Measurements from ENCODE around the gene CERS1.

Gene CERS1

GRCh38 chr19:18840288-18841267, 55.4 kb downstream of the CERS1 start:
- no CpG with 5 or more reads among the region's 26 CpGs for WGBS (ENCODE audit: extremely low coverage, insufficient coverage, low lambda C conversion rate)
- Histone ChIP-seq H3K27ac (ENCODE audit: low read depth, low read length) (no peak overlapping the region), H4K8ac (ENCODE audit: low read depth, low read length) (no peak overlapping the region), H2BK120ac (ENCODE audit: low read depth, low read length) (no peak overlapping the region), H3K23ac (ENCODE audit: low read length) (no peak overlapping the region), H3K79me2 (ENCODE audit: control insufficient read depth, insufficient read depth, low read length) (peaks cover 84% of the 10 kb centered on the region), H3K4me2 (ENCODE audit: low read length) (no peak overlapping the region), H3K56ac (ENCODE audit: low read length) (no peak overlapping the region), H3K79me1 (ENCODE audit: low read length) (peaks cover 47% of the 10 kb centered on the region), H2BK5ac (ENCODE audit: low read length) (no peak overlapping the region), H2BK15ac (replicated peaks; ENCODE audit: low read depth) (no peak overlapping the region), H4K5ac (ENCODE audit: low read length) (no peak overlapping the region), H3K18ac (ENCODE audit: low read length) (no peak overlapping the region), H3K4me1 (ENCODE audit: control insufficient read depth, low read depth, low read length) (no peaks in the 10 kb centered on the region), H3K4ac (ENCODE audit: low read depth, low read length) (no peak overlapping the region), H3K36me3 (ENCODE audit: control insufficient read depth, insufficient read depth, low read length) (no peaks in the 10 kb centered on the region), H2AK5ac (ENCODE audit: low read length) (no peak overlapping the region), H3K9ac (ENCODE audit: low read length) (no peak overlapping the region), H3K4me3 (ENCODE audit: low read length) (no peak overlapping the region), H3K27me3 (ENCODE audit: insufficient read depth, low read length, poor library complexity) (no peaks in the 10 kb centered on the region)
- DNase-seq: no peak

- no peak overlapping the region for H3K4me3 ChIP-seq (ENCODE audit: low read length)
- H4K8ac ChIP-seq (ENCODE audit: low read depth, low read length): no peak overlapping the region
Observed at GRCh38 chr19:18839465-18840287, 56.3 kb downstream of the CERS1 start.

DNA sequence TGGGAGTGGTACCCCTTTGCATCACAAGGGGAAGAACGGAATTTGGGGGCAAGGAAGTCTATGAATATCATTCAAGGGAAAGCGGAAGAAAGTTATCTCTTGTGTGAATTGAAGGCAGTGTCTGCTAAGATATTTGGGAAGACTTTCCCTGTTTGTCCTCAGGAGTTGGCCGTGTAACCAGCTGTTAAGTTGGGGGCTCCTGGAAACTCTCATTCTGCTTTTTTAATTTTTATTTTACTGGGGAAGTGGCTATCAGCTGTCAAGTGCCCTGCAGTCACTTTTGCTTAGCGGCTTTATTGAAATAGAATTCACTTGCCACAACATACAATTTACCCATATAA, 61.3 kb downstream of the CERS1 start:
- Histone ChIP-seq H3K27ac (ENCODE audit: low read depth, low read length) (no peak overlapping the region), H3K4ac (ENCODE audit: low read depth, low read length) (no peak overlapping the region), H4K5ac (ENCODE audit: low read length) (no peak overlapping the region), H2BK15ac (replicated peaks; ENCODE audit: low read depth) (no peak overlapping the region), H3K4me2 (ENCODE audit: low read length) (no peak overlapping the region), H3K36me3 (ENCODE audit: control insufficient read depth, insufficient read depth, low read length) (no peaks in the 10 kb centered on the region), H3K56ac (ENCODE audit: low read length) (no peak overlapping the region), H2BK120ac (ENCODE audit: low read depth, low read length) (no peak overlapping the region), H3K18ac (ENCODE audit: low read length) (no peak overlapping the region), H3K4me1 (ENCODE audit: control insufficient read depth, low read depth, low read length) (peaks cover 4% of the 10 kb centered on the region), H3K9ac (ENCODE audit: low read length) (no peak overlapping the region), H2AK5ac (ENCODE audit: low read length) (no peak overlapping the region), H3K27me3 (ENCODE audit: insufficient read depth, low read length, poor library complexity) (no peaks in the 10 kb centered on the region), H3K79me1 (ENCODE audit: low read length) (peaks cover 29% of the 10 kb centered on the region), H2BK5ac (ENCODE audit: low read length) (no peak overlapping the region), H3K4me3 (ENCODE audit: low read length) (no peak overlapping the region), H4K8ac (ENCODE audit: low read depth, low read length) (no peak overlapping the region), H3K79me2 (ENCODE audit: control insufficient read depth, insufficient read depth, low read length) (peaks cover 68% of the 10 kb centered on the region), H3K23ac (ENCODE audit: low read length) (no peak overlapping the region)
- no CpG with 5 or more reads among the region's 4 CpGs for WGBS (ENCODE audit: extremely low coverage, insufficient coverage, low lambda C conversion rate)
- DNase-seq: no peak

More at GRCh38 chr19:18839465-18840287, 56.3 kb downstream of the CERS1 start:
- Histone ChIP-seq H3K4me2 (ENCODE audit: low read length) (no peak overlapping the region), H2BK15ac (replicated peaks; ENCODE audit: low read depth) (no peak overlapping the region), H3K9ac (ENCODE audit: low read length) (no peak overlapping the region), H3K79me2 (ENCODE audit: control insufficient read depth, insufficient read depth, low read length) (peaks cover 87% of the 10 kb centered on the region), H3K27me3 (ENCODE audit: insufficient read depth, low read length, poor library complexity) (no peaks in the 10 kb centered on the region), H2AK5ac (ENCODE audit: low read length) (no peak overlapping the region), H4K5ac (ENCODE audit: low read length) (no peak overlapping the region), H3K23ac (ENCODE audit: low read length) (no peak overlapping the region), H2BK120ac (ENCODE audit: low read depth, low read length) (no peak overlapping the region), H3K79me1 (ENCODE audit: low read length) (peaks cover 45% of the 10 kb centered on the region), H3K27ac (ENCODE audit: low read depth, low read length) (no peak overlapping the region), H3K36me3 (ENCODE audit: control insufficient read depth, insufficient read depth, low read length) (no peaks in the 10 kb centered on the region), H3K4me1 (ENCODE audit: control insufficient read depth, low read depth, low read length) (no peaks in the 10 kb centered on the region), H2BK5ac (ENCODE audit: low read length) (no peak overlapping the region), H3K56ac (ENCODE audit: low read length) (peak overlapping the region; percentile 42), H3K4ac (ENCODE audit: low read depth, low read length) (no peak overlapping the region), H3K18ac (ENCODE audit: low read length) (no peak overlapping the region)
- WGBS (ENCODE audit: extremely low coverage, insufficient coverage, low lambda C conversion rate): no CpG with 5 or more reads among the region's 15 CpGs
- DNase-seq: no peak

DNA sequence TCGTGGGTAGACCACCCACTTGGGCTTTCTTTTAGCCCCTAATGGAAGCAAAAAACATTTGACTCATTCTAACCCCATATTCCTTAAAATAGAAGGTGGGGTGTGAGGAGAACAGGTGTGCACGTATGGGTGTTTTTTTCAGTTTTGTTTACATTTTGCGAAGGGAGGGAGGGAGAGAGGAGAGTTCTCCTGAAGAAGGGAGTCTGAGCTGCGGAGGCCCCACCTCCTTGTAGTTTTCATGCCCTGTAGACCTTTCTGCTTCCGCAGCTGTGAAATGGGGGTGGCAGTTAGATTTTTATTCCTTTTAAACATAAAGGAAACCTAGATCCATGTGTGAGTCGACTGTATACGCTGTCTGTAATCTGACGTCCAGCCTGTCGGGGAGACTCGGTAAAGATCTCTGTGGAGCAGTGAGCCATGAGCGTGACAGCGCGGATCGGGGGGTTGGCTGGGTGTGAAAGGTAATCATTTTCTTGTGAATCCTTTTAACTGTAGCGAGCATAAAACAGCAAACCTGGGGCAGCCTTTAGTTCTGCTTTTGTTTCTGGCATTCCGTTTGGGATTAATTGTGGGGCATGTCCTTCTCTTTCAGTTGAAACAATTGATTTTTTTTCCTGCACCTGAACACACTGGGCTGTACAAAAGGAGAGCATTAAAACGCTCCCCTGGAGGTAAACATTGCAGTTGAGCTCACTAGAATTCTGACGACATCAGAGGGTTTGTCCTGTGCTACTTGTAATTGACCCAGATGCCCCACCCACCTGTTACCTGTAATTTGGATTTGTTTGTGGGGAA, 61.9 kb downstream of the CERS1 start:
- H3K79me2 ChIP-seq (ENCODE audit: control insufficient read depth, insufficient read depth, low read length): peaks cover 63% of the 10 kb centered on the region
- H3K27me3 ChIP-seq (ENCODE audit: insufficient read depth, low read length, poor library complexity): no peaks in the 10 kb centered on the region
- H3K27ac ChIP-seq (ENCODE audit: low read depth, low read length): no peak overlapping the region
- H3K4me3 ChIP-seq (ENCODE audit: low read length): peak overlapping the region; percentile 18
- no peak overlapping the region for H2BK5ac ChIP-seq (ENCODE audit: low read length)
- peak overlapping the region; percentile 62 for H3K9ac ChIP-seq (ENCODE audit: low read length)
- peaks cover 4% of the 10 kb centered on the region for H3K4me1 ChIP-seq (ENCODE audit: control insufficient read depth, low read depth, low read length)
- no peak overlapping the region for H2BK120ac ChIP-seq (ENCODE audit: low read depth, low read length)
- H3K18ac ChIP-seq (ENCODE audit: low read length): no peak overlapping the region
- no peak overlapping the region for H3K23ac ChIP-seq (ENCODE audit: low read length)
- H3K4ac ChIP-seq (ENCODE audit: low read depth, low read length): no peak overlapping the region
- no peak overlapping the region for H2AK5ac ChIP-seq (ENCODE audit: low read length)
- no peak overlapping the region for H4K5ac ChIP-seq (ENCODE audit: low read length)
- peak overlapping the region; percentile 69 for H3K4me2 ChIP-seq (ENCODE audit: low read length)
- no peaks in the 10 kb centered on the region for H3K36me3 ChIP-seq (ENCODE audit: control insufficient read depth, insufficient read depth, low read length)
- H3K56ac ChIP-seq (ENCODE audit: low read length): peak overlapping the region; percentile 58
- no peak overlapping the region for H4K8ac ChIP-seq (ENCODE audit: low read depth, low read length)
- WGBS (ENCODE audit: extremely low coverage, insufficient coverage, low lambda C conversion rate): no CpG with 5 or more reads among the region's 18 CpGs
- DNase-seq: no peak
- H3K79me1 ChIP-seq (ENCODE audit: low read length): peaks cover 25% of the 10 kb centered on the region
- no peak overlapping the region for H2BK15ac ChIP-seq (replicated peaks; ENCODE audit: low read depth)

DNA sequence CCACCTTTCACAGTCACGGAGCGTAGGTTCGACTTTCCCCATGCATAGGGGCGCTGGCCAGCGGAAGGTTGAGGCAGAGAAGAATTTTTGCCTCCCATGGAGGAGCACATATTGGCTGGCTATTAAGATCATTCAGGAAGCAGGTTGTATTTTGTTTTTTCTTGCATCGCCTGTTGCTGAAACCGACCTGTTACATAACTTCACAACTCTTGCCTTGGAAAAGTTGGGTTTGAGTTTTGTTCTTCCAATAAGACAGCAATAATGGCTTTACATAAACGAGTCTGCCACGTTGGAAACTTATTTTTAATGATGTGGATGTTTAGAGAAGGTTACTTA, 62.8 kb downstream of the CERS1 start:
- peaks cover 4% of the 10 kb centered on the region for H3K4me1 ChIP-seq (ENCODE audit: control insufficient read depth, low read depth, low read length)
- peaks cover 25% of the 10 kb centered on the region for H3K79me1 ChIP-seq (ENCODE audit: low read length)
- no peak overlapping the region for H2AK5ac ChIP-seq (ENCODE audit: low read length)
- H3K4me3 ChIP-seq (ENCODE audit: low read length): peak overlapping the region; percentile 47
- no peaks in the 10 kb centered on the region for H3K27me3 ChIP-seq (ENCODE audit: insufficient read depth, low read length, poor library complexity)
- H3K23ac ChIP-seq (ENCODE audit: low read length): peak overlapping the region; percentile 2
- no CpG with 5 or more reads among the region's 9 CpGs for WGBS (ENCODE audit: extremely low coverage, insufficient coverage, low lambda C conversion rate)
- H2BK5ac ChIP-seq (ENCODE audit: low read length): no peak overlapping the region
- no peak overlapping the region for H3K4ac ChIP-seq (ENCODE audit: low read depth, low read length)
- H3K27ac ChIP-seq (ENCODE audit: low read depth, low read length): no peak overlapping the region
- no peak overlapping the region for H3K18ac ChIP-seq (ENCODE audit: low read length)
- no peaks in the 10 kb centered on the region for H3K36me3 ChIP-seq (ENCODE audit: control insufficient read depth, insufficient read depth, low read length)
- peak overlapping the region; percentile 98 for H3K56ac ChIP-seq (ENCODE audit: low read length)
- no peak overlapping the region for H2BK120ac ChIP-seq (ENCODE audit: low read depth, low read length)
- H3K79me2 ChIP-seq (ENCODE audit: control insufficient read depth, insufficient read depth, low read length): peaks cover 57% of the 10 kb centered on the region
- H3K4me2 ChIP-seq (ENCODE audit: low read length): peak overlapping the region; percentile 82
- H4K5ac ChIP-seq (ENCODE audit: low read length): no peak overlapping the region
- no peak for DNase-seq
- no peak overlapping the region for H2BK15ac ChIP-seq (replicated peaks; ENCODE audit: low read depth)
- peak overlapping the region; percentile 97 for H3K9ac ChIP-seq (ENCODE audit: low read length)
- no peak overlapping the region for H4K8ac ChIP-seq (ENCODE audit: low read depth, low read length)
